GM20431 (cell line): ENCODE results near the gene PCDH8.

ENCODE experiments used
- in situ Hi-C: fragments of 300-500 bp; cut with MseI, MboI; formaldehyde crosslinking; loops from one replicate; pipeline ENCODE4 v1.15.0; 2020; ENCODE audit warnings: low sequenced_read_pairs; ENCODE audit not compliant: unreplicated experiment

The PCDH8 gene

GRCh38 chr13:52830946-52831345 is 17.5 kb downstream of the PCDH8 start:
- in situ Hi-C loops: no loop called here

GRCh38 chr13:52827839-52828238 is 20.6 kb downstream of the PCDH8 start:
- in situ Hi-C loops: no loop called here

GRCh38 chr13:52817886-52818285 is 30.6 kb downstream of the PCDH8 start:
- in situ Hi-C loops: loop anchor here (25.0 kb wide), 1 partner anchor 206 kb away; no protein-coding TSS in a partner anchor

GRCh38 chr13:52815330-52815729 is 33.1 kb downstream of the PCDH8 start:
- in situ Hi-C loops: loop anchor here (25.0 kb wide), 1 partner anchor 203 kb away; no protein-coding TSS in a partner anchor

GRCh38 chr13:52812941-52813340 is 35.5 kb downstream of the PCDH8 start:
- in situ Hi-C loops: loop anchor here (25.0 kb wide), 1 partner anchor 201 kb away; no protein-coding TSS in a partner anchor

DNA sequence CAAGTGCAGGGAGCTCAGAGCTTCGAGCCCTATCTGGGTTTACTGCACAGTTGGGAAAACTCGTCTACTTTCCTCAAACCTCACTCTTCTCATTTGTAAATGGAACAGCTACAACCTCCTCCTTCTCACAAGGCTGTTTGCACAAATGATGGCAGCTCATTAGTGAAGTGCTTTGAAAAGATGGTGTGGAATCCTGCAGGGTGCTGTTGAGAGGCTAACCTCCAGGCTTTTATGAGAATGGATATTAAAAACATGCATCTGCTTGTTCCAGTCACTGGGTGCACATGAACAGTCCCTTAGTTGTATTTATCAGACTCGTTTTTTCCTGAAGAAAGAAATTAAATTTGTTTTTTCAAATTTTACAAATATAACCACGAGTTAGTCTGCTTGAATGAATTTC is 36.6 kb downstream of the PCDH8 start:
- in situ Hi-C loops: loop anchor here (25.0 kb wide), 1 partner anchor 200 kb away; no protein-coding TSS in a partner anchor

- in situ Hi-C loops: loop anchor here (25.0 kb wide), 1 partner anchor 198 kb away; no protein-coding TSS in a partner anchor
Observed at GRCh38 chr13:52810526-52810925, 37.9 kb downstream of the PCDH8 start.

DNA sequence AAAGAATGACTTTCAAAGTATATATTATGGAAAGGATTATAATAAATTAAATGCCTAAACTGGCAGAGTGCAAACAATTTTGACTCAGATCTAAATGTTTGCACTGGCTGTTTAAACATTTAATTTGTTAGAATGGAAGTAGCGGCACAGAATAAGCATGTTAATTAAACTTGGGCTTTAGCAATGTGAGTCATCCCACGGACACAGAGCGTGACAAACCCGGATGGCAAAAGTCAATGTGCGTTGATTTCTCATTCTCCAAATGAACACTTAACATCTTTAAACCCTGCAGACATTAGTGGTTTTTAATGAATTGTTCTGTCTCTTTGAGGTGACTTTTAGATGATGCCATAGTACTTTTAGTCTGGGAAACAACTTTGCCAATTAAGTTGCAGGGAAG is 38.4 kb downstream of the PCDH8 start:
- in situ Hi-C loops: loop anchor here (25.0 kb wide), 1 partner anchor 198 kb away; no protein-coding TSS in a partner anchor

- in situ Hi-C loops: loop anchor here (25.0 kb wide), 1 partner anchor 197 kb away; no protein-coding TSS in a partner anchor
Observed at GRCh38 chr13:52809310-52809769, 39.1 kb downstream of the PCDH8 start.

- in situ Hi-C loops: loop anchor here (25.0 kb wide), 1 partner anchor 197 kb away; no protein-coding TSS in a partner anchor
Observed at GRCh38 chr13:52808842-52809219, 39.6 kb downstream of the PCDH8 start.

DNA sequence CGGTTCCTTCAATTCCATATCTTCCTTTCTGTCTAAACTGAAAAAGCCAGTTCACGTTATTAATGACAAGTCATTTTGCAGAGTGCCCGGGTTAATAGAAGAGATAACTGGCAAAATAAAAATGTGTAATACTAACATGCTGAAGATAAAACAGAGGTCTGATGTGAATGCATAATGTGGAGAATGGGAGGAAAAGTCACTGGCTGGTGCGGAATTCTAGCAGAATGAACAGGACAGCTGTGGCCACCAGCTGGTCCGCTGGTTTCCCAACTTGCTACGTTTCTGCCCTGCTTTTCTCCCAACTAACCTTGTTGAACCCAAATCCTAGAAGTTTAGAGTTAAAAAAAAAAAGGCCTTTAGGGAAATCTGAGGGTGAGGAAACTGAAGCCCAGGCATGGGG is 42.4 kb downstream of the PCDH8 start:
- in situ Hi-C loops: loop anchor here (25.0 kb wide), 1 partner anchor 194 kb away; no protein-coding TSS in a partner anchor

GRCh38 chr13:52804202-52804641 is 44.2 kb downstream of the PCDH8 start:
- in situ Hi-C loops: loop anchor here (25.0 kb wide), 1 partner anchor 192 kb away; no protein-coding TSS in a partner anchor

DNA sequence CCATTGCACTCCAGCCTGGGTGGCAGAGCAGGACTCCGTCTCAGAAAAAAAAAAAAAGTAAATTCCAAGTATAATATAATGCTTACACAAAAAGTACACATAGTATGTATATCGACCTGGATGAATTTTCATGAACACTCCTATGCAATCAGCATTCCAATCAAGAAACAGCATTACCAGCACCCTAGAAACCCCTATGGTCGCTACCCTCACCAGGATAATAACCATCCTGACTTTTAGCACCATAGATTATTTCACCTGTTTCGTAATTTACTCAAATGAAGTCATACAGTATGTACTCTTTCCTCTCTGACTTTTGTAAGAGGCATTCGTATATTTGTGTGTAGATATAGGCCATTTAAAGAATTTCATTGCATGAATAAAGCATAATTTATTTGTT is 47.6 kb downstream of the PCDH8 start:
- in situ Hi-C loops: loop anchor here (25.0 kb wide), 1 partner anchor 189 kb away; no protein-coding TSS in a partner anchor

DNA sequence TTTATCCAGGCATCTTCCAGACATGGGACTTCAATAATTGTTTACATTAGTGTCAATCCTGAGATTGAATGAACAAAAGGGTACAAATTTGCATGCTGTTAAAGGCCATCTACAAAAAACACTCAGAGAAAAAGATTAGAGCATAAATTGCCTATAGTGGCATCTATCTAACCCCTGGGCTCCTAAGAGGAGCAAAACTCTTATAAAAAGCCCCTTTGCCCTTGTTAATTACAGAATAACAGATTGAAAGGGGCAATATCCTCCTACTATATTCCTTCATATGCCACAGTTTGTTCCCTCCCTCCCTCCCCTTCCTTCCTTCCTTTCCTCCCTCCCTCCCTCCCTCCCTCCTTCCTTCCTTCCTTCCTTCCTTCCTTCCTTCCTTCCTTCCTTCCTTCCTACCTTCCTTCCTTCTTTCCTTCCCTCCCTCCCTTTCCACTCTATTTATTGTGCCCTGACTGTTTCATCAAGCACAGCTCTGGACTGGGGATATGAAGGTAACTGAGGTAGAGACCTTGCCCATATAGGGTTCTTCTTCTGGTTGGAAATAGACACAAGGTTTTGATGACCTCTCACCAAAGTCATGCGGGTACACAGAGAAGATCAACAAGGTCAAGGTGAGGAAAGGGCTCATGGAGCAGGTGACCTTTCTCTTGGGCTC is 49.5 kb downstream of the PCDH8 start:
- in situ Hi-C loops: no loop called here

DNA sequence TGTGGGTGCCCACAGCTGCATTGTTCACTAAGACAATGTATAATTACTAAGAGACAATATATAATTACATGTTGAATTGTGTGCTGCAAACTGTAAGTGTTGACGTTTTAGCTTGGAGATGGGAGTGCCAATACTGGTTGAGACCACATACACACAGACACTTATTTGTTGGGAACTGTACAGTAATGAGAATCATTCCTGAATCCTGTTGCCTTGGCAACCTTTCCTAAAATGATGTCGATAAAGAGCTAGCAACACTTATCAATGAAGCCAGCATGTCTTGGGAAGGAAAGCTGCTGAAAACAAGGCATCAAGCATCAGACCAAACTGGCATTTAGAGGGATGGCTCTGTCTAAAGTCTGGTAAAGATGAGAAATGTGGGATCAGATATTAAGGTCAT is 51.3 kb downstream of the PCDH8 start:
- in situ Hi-C loops: no loop called here

DNA sequence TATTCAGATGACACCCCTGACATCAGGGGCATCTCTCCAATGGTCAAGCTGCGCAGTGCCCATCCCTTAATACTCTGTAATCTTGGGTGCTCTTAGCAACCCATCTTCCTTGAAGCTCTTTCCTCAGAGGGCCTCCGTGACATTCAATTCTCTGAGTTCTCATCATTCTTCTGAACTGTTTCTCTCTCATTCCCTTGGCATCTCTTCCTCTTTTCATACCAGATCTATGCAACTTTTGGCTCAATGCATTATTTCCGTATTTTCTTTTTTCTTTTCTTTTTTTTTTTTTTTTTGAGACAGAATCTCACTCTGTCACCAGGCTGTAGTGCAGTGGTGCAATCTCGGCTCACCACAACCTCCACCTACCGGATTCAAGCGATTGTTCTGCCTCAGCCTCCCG is 53.9 kb downstream of the PCDH8 start:
- in situ Hi-C loops: no loop called here

- in situ Hi-C loops: no loop called here
Observed at GRCh38 chr13:52793515-52794061, 54.9 kb downstream of the PCDH8 start.
